ENCODE measurements around the gene DUSP12.

The DUSP12 gene

DNA sequence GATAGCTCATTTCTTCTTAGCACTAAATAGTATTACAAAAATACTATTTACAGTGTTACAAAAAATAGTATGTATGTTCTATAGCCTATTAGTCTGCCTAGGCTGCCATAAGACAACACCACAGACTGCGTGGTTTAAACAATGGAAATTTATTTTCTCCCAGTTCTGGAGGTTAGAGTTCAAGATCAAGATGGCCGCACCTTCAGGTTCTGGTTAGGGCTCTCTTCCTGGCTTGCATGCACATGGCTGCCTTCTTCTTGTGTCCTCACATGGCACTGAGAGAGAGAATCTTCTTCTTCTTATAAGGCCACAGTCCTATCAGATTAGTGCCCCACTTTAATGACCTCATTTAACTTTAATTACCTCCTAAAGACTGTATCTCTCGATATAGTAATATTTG is 20.7 kb downstream of the DUSP12 start:
- no peak for DNase-seq

DNA sequence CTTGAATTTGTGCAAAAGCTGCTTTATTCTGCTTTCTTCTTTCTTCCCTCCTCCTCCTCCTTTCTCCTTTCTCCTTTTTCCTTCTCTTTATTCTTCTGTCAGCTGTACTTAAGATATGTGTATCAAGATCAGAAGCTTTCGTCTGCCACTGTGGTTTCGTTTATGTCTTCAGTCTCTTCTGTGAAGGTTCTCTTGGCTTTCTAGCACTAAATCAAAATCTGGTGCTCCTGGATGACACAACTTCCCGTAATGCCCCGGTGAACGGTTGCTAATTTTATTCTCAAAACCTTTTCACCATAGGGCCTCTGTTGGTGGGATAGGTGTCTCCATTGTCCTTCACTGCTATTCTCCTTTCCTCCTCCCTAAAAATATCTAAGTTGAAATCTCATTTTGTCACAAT is 21.6 kb downstream of the DUSP12 start:
- DNase-seq: no peak

DNA sequence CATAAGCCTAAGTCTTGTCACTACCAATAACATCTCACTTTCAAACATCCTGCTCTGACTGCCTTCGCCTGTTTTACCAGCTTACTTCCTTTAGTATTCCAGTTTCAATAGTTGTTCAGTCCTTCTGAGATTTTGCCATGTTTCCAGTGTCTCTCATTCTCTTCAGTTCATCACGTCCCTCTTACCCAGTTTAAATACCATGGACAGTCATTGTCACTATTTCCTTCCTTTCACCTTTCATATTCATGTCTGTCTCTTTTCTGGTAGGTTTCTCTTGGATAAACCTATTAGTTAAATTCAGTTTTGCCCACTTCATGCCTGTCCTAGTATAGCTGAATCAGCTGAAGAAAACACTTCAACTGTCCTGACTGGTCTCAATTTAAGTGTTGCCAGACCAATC is 22.4 kb downstream of the DUSP12 start:
- no peak for DNase-seq

DNA sequence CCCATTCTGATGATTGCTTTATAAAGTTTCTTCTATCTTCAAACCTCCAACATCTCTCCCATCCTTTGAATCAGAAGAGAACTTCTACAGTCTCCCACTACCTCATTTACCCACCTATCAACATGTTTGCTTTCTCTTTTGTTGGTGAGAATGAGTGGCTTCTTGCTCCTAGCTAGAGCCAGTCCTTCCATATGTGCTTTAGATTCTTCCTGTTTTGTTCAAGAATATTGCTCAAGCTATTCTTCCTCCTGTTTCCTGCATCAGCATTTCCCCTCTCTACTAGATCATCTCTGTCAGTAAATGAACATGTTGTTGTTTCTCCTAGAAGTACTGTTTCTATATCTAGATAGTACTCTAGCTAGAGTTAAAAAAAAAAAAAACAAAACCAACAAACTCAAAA is 22.8 kb downstream of the DUSP12 start:
- DNase-seq: no peak

DNA sequence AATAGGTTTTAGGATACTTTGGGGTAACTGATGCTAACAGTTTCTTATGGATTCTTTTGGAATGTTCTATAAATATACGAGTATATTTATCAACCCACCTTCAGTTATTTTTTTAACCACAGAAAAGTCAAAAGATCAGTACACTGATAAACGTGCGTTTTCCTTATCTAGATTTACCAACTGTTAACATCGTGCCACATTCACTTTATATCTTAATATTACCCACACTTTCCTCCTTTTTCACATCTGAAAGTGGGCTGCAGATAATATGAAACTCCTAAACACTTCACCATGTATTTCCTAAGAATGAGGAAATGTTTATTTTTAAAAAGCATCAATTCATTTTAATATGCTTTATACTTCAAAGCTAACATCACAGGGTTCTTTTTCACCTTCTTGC is 24.2 kb downstream of the DUSP12 start:
- DNase-seq: no peak

DNA sequence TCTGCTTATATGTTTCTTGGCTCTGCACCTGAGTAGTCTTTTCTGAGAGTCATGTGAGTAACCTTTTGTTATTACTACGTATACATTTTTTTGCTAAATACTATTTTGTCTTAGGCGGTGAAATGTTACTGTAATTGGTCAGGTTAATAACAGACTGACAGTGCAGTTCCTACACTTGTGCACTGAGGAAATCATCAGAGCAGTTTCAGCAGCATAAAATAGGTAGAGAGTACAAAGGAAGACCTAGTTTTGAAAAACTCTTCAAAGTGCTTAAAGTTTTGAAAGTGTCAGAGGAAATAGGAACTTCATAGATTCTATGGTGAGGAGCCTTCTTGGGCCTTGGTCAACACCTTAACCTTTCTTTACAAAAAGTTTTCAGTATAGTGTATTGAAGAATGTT is 27.7 kb downstream of the DUSP12 start:
- DNase-seq: no peak

DNA sequence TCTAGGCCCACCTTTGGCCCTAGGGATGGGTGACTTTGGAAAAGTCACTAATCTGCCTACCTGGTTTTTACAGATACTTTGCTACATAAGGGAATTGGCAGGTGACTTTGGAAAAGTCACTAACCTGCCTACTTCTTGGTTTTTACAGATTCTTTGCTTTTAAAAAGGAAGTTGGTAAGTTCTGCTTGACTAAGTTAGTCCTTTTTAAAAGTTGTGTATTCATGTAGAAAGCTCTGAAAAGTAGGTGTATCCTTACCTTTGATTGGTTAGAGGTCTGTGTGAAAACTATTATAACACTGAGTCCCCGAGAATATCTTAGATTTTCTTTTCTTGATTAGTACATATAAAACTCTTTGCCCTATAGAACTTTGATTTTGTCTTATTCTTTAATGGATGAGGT is 28.9 kb downstream of the DUSP12 start:
- DNase-seq: no peak

DNA sequence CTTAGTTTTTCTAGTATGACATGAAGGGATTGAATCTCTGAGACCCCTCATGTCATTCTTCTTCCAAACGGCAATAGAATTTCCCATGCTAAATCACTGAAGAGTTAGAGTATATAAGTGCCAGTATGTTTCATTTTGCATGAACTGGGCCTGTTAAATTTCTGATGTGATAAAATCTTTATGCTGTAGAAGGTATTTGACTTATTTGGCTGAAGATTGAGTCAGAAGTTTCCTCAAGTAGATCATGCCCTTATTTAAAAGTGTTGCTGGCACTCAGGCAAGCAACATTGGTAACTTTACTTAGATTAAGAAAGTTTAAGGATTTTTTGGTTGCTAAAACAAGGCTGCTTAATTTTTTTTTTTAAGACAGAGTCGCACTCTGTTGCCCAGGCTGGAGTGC is 29.8 kb downstream of the DUSP12 start:
- no peak for DNase-seq

DNA sequence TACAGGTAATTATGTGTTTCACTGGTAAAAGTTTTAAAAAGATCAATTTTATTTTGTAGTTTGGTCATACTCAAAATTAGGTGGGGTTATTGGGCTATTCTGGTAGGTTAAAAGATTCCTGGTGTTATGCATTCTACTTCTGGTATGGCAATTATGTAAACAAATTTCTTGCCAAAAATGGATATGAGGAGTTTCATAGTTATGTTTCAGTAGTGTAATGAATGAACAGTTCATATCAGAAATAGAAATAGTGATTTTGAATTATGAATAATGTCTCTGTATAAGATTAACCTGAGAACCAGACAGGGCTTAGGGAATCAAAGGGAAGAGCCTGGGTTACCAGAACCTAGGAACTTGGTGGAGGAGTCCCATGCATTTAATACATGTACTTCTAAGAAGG is 32.4 kb downstream of the DUSP12 start:
- DNase-seq: no peak

DNA sequence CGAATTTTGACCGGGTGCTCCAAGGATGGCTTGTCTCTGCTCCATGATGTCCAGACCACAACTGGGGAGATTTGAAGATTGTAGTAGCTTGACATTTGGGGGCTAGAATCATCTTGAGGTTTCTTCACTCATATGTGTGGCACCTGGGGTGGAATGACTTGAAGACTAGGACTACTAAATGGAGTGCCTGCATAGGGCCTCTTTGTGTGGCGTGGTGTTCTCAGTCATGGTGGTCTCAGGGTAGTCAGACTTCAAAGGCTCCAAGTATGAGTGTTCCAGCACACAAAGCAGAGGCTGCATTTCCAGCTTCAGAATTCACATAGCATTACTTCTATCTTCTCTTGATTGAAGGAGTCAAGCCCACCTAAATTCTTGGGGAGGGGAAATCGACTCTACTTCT is 33.3 kb downstream of the DUSP12 start:
- DNase-seq: no peak

DNA sequence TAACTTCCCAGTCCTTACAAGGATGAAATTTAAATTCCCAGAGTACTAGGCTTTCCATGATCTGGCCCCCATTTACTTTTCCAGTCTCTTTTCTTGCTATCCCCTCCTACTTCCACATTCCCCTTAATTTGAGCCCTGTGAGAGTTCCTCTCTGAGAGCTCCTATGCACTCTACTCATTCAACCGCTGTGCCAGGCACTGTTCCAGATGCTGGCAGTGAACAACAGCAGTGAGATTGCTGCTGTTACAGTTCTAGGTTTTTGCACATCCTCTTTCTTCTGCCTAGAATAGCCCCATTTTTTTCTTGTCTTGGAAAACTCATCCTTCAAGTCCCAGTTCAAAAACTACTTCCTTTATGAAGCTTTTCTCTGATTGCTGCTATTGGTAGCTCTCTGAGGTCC is 35.4 kb downstream of the DUSP12 start:
- peak in 2 of 14 donors; percentile 2 to 7 for DNase-seq

DNA sequence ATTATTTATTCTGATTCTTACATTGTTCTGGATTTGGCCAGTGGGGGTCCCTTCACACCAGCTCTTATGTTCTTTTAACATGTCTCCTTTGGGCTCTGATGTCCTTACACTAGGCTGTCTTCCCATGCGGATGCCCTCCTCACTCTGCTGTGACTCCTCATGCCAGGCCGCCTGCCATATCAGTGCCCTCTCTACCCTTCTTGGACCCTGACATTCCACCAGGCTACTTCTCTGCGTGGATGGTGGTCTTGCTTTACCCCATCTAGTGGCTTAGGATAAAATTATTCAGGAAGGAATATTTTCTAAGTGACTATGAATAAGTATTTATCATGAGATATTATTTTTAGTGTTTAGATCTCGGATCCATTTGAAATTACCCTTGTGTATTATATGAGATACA is 37.8 kb downstream of the DUSP12 start:
- no peak for DNase-seq

DNA sequence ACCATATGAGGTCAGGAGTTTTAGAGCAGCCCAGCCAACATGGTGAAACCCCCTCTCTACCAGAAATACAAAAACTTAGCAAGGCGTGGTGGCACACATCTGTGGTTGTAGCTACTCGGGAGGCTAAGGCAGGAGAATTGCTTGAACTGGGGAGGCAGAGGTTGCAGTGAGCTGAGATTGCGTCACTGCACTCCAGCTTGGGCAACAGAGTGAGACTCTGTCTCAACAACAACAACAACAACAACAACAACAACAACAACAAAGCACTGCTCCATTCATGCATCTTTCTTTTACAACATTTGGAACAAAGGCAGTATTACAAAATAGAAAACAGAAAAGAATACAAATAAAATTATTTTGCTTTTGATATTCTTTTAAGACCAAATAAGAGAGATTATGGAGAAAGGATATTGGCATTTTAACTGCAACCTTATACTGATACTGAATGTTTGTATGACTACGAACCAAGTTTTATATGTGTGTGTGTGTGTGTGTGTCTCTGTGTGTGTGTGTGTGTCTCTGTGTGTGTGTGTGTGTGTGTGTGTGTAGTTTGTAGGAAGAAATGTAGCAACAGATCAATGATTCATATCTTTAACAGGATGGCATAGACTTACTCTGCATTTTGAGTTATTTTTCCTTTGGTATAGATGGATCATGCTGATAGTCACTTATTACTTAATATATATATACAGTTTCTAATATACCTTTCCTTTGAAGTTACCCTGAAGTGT is 41.2 kb downstream of the DUSP12 start:
- no peak for DNase-seq

DNA sequence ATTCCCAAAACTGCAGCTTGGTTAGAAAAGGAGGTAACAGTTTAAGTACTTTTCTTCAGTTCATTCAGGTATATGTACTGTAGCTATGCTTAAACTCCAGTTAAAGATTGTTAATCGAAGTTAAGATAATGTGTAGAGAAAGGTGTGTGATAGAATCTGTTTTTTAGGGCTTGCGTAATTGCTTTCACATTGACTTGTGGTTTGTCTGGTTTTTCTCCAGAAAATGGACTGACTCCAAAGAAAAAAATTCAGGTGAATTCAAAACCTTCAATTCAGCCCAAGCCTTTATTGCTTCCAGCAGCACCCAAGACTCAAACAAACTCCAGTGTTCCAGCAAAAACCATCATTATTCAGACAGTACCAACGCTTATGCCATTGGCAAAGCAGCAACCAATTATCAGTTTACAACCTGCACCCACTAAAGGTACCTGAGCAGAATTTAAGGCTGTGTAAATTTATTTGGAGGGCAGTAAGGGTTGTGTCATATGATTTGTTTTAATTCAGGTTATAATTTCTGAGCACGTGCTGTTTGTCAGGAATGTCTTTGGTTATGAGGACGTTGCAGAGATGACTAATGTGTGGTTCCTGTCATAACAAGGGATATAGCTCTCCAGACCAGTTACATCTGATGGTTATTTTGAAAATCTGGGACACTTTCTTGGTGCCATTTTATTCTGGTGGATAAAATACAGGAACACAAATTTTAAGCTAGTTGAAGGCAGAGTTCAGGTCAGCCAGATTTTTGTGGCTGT is 42.5 kb downstream of the DUSP12 start:
- DNase-seq: no peak

DNA sequence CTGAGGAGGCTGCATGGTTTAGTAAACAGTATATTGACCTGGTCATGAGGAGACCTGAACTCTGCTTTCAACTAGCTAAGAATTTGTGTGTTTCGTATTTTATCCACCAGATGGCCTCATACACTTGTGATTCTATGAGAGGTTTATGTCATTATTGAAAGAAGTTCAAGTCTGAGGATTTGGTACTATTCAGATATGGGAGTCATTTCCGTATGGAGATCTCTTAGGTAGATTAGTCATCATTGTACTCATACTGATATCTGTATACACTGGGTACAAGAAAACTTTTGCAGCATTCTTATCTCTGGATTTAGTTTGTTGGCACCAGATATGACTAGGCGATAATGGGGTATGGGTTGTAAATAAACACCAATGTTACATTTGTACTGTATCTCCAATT is 43.2 kb downstream of the DUSP12 start:
- DNase-seq: peak in 2 of 14 donors; percentile 3 to 21

DNA sequence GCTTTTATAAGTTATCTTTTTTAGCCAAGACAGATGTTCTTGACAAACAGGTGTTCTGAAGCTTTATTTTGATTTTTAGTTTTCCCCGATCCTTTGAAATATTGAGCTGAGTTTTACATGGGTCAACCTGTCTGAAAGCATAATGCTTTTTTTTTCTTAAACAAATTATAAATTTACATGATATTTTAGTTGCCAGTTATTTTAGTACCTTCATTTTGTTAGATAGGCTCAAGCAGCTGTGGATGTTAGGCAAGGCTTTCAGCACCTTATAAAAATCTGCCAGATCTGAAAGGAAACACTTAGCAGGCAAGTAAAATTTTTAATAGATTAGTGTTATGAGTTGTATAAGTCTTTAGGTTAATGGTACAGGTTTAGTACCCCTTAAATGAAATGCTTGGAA is 50.2 kb downstream of the DUSP12 start:
- DNase-seq: no peak

DNA sequence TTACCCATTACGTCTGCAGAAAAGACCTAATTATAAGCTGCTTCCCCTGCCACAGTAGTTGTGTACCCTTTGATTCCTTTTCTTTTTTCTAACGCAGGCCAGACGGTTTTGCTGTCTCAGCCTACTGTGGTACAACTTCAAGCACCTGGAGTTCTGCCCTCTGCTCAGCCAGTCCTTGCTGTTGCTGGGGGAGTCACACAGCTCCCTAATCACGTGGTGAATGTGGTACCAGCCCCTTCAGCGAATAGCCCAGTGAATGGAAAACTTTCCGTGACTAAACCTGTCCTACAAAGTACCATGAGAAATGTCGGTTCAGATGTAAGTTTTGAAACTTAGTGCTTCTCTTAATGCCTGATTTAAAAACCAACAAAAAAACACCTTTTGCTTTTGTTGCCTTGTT is 52.4 kb downstream of the DUSP12 start:
- DNase-seq: peak in 1 of 14 donors; percentile 10

DNA sequence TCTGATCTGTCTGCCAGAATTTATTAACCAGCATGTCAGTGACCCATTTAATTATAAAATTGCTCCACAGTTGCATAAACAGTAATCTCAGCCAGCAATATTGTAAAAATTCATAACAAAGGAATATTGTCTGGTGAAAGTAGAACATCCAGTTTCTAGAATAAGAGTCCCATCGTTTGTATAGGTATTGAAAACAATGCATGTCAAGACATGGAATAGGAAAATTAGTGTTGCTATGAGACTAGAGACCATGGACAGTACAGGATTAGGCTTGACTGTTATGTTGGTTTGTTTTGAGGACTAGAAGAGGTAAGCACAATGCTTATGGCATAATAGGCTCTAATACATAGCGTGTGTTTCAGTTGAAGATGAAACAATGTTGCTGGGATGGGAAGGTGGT is 53.6 kb downstream of the DUSP12 start:
- no peak for DNase-seq

DNA sequence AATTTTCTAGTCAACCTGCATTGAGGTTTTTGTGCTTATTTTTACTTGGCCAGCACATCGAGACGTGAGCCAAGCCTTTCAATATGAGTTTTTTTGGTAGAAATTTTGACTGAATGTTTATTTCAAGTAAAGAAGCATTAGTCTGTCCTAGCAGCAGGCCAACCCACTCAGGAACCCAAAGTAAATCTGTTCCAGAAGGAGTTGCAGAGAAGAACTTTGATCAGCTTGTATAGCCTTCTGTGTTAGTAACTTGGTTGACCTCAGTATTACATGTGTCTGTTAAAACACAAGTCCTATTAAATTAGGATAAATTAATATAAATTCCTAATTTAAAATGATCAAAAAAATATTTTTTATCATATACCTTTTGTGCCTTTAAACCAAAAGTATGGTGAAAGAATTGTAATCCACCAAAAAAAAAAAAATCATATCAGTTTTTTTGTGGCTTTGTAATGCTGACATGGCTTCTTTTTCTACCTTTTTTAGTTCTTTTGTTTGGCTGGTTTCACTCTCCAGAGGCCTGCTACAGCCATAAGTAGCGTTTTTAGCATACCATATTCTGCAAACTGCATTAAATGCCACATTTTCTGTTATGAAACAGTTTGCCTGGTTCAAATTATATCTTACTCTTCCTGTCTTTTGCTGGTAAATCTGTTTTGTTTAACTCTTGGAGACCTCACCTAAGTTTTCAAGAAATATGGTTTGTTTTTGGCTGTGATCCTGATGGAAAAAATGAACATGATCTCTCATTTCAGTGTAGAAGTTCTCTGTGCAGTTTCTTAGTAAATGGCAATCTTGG is 56.0 kb downstream of the DUSP12 start:
- DNase-seq: no peak
